HEK293 (cell line): ENCODE results near the gene MISP3.

Source experiments
- CTCF ChIA-PET: fragments of 350-600 bp; formaldehyde crosslinking; extraction: SDS; loops from one replicate; lab custom pipeline; 2021; ENCODE audit warnings: antibody characterized with exemption; lab: Yijun Ruan, JAX
- POLR2A ChIA-PET: fragments of 300-600 bp; formaldehyde crosslinking; extraction: SDS; loops from one replicate; lab custom pipeline; 2020; ENCODE audit warnings: antibody characterized with exemption, inconsistent platforms; lab: Yijun Ruan, JAX
- H3K27ac ChIP-seq: fragments of 200-500 bp; sonication (Bioruptor generic); 2 replicates; pipeline ENCODE4 v1.5.1; 2014; ENCODE audit warnings: low read depth, low read length, control low read depth, inconsistent platforms; ENCODE audit errors: extremely low read depth
- H3K36me3 ChIP-seq, 2 experiments: fragments of 200-500 bp in 1 of 2; sonication (Bioruptor generic) in 1 of 2; 1 replicate in 1 of 2; 2 replicates in 1 of 2; pipeline ENCODE4 v1.5.1; 2014 to 2017; ENCODE audit warnings: inconsistent platforms in 2 of 2, low read length in 2 of 2; ENCODE audit not compliant: control insufficient read depth in 2 of 2, insufficient read depth in 1 of 2
- H3K4me1 ChIP-seq: fragments of 200-500 bp; sonication (Bioruptor generic); 2 replicates; pipeline ENCODE4 v1.5.1; 2014; ENCODE audit warnings: mild to moderate bottlenecking, low read length, inconsistent platforms; ENCODE audit not compliant: control insufficient read depth, insufficient read depth
- H3K4me3 ChIP-seq: 2 replicates; pipeline ENCODE4 v1.5.1; 2011; ENCODE audit warnings: low read depth, mild to moderate bottlenecking, control low read depth, low read length, moderate library complexity
- H3K9me3 ChIP-seq: fragments of 200-500 bp; sonication (Bioruptor generic); 2 replicates; pipeline ENCODE4 v1.5.1; 2014; ENCODE audit warnings: low read depth, low read length, inconsistent platforms; ENCODE audit not compliant: control insufficient read depth, insufficient read depth
- CTCF ChIP-seq: fragments of 450-650 bp; formaldehyde crosslinking; IDR thresholded peaks from 2 replicates; pipeline ENCODE4 v1.5.1; 2016; ENCODE audit warnings: missing biosample characterization, missing genetic modification characterization
- GLI4 ChIP-seq: fragments of 450-650 bp; formaldehyde crosslinking; IDR thresholded peaks from 2 replicates; pipeline ENCODE4 v1.5.1; 2016; ENCODE audit warnings: missing biosample characterization, missing genetic modification characterization
- PATZ1 ChIP-seq: fragments of 450-650 bp; formaldehyde crosslinking; IDR thresholded peaks from 2 replicates; pipeline ENCODE4 v1.5.1; 2016; ENCODE audit warnings: missing biosample characterization, missing genetic modification characterization
- SALL2 ChIP-seq: fragments of 450-650 bp; formaldehyde crosslinking; IDR thresholded peaks from 2 replicates; pipeline ENCODE4 v1.5.0; 2017; ENCODE audit warnings: missing biosample characterization, mild to moderate bottlenecking, missing genetic modification characterization, borderline replicate concordance
- SCRT1 ChIP-seq: fragments of 450-650 bp; formaldehyde crosslinking; IDR thresholded peaks from 2 replicates; pipeline ENCODE4 v1.5.1; 2016; ENCODE audit warnings: missing biosample characterization, missing genetic modification characterization, borderline replicate concordance
- ZEB2 ChIP-seq: fragments of 450-650 bp; formaldehyde crosslinking; IDR thresholded peaks from 2 replicates; pipeline ENCODE4 v1.5.1; 2016; ENCODE audit warnings: missing biosample characterization, missing genetic modification characterization
- ZFP37 ChIP-seq: fragments of 450-650 bp; formaldehyde crosslinking; IDR thresholded peaks from 2 replicates; pipeline ENCODE4 v1.5.1; 2016; ENCODE audit warnings: missing biosample characterization, missing genetic modification characterization
- ZNF16 ChIP-seq: fragments of 450-650 bp; formaldehyde crosslinking; IDR thresholded peaks from 2 replicates; pipeline ENCODE4 v1.5.1; 2016; ENCODE audit warnings: low read depth, missing biosample characterization, missing genetic modification characterization
- ZNF2 ChIP-seq: fragments of 450-650 bp; formaldehyde crosslinking; IDR thresholded peaks from 2 replicates; pipeline ENCODE4 v1.5.1; 2016; ENCODE audit warnings: missing biosample characterization, missing genetic modification characterization
- ZNF324 ChIP-seq: fragments of 450-650 bp; formaldehyde crosslinking; IDR thresholded peaks from 2 replicates; pipeline ENCODE4 v1.5.1; 2016; ENCODE audit warnings: missing biosample characterization, missing genetic modification characterization
- ZNF354C ChIP-seq: fragments of 450-650 bp; formaldehyde crosslinking; IDR thresholded peaks from 2 replicates; pipeline ENCODE4 v1.5.1; 2016; ENCODE audit warnings: missing biosample characterization, missing genetic modification characterization, low read depth, borderline replicate concordance
- ZNF366 ChIP-seq: fragments of 450-650 bp; formaldehyde crosslinking; conservative IDR thresholded peaks from 2 replicates; pipeline ENCODE4 v1.5.1; 2016; ENCODE audit warnings: missing biosample characterization, missing genetic modification characterization
- ZNF37A ChIP-seq: fragments of 450-650 bp; IDR thresholded peaks from 2 replicates; pipeline ENCODE4 v1.5.1; 2018; ENCODE audit warnings: missing biosample characterization, missing genetic modification characterization
- ZNF449 ChIP-seq: fragments of 450-650 bp; formaldehyde crosslinking; IDR thresholded peaks from 2 replicates; pipeline ENCODE4 v1.5.1; 2017; ENCODE audit warnings: missing biosample characterization, mild to moderate bottlenecking, missing genetic modification characterization, moderate library complexity
- ZNF544 ChIP-seq: fragments of 450-650 bp; formaldehyde crosslinking; IDR thresholded peaks from 2 replicates; pipeline ENCODE4 v1.5.0; 2017; ENCODE audit warnings: missing biosample characterization, missing genetic modification characterization
- ZNF654 ChIP-seq: fragments of 450-650 bp; formaldehyde crosslinking; IDR thresholded peaks from 2 replicates; pipeline ENCODE4 v1.5.1; 2016; ENCODE audit warnings: low read depth, missing biosample characterization, missing genetic modification characterization
- ZSCAN23 ChIP-seq: fragments of 450-650 bp; formaldehyde crosslinking; IDR thresholded peaks from 2 replicates; pipeline ENCODE4 v1.5.1; 2016; ENCODE audit warnings: missing biosample characterization, missing genetic modification characterization

MISP3 gene

GRCh38 chr19:14113762-14114414 lies 41.3 kb downstream of the MISP3 start:
- Histone ChIP-seq H3K4me1 (peaks cover 11% of the 10 kb centered on the region), H3K27ac (no peak overlapping the region), H3K9me3 (no peaks in the 10 kb centered on the region), H3K36me3 (peaks cover 0 to 3% of the 10 kb centered on the region in 2 experiments; a peak in 2 of 3 replicates), H3K4me3 (no peak overlapping the region)
- CTCF ChIA-PET = interaction anchor here (0.6 to 3.5 kb wide), 9 partner anchors 20 to 412 kb away, joined by 3 to 26 read pairs (median 4); partner anchors contain the start of genes ASF1B and DCAF15
- POLR2A ChIA-PET = interaction anchor here (0.5 to 5.7 kb wide), 2 partner anchors 22 to 245 kb away, joined by 4 to 45 read pairs; partner anchors contain the start of gene ASF1B
- TF ChIP-seq SCRT1 (tag by site-specific recombination) (no peak), SALL2 (no peak), ZNF37A (tag by site-specific recombination) (no peak), ZEB2 (tag by site-specific recombination) (no peak), CTCF (tag by site-specific recombination) (peak; percentile 51; the same call in 1 of the 2 replicates), ZFP37 (tag by site-specific recombination) (no peak), GLI4 (tag by site-specific recombination) (no peak)

GRCh38 chr19:14114439-14114838 lies 41.9 kb downstream of the MISP3 start:
- H3K27ac ChIP-seq = no peak overlapping the region
- CTCF ChIA-PET = interaction anchor here (0.6 to 3.5 kb wide), 10 partner anchors 21 to 411 kb away, joined by 3 to 26 read pairs (median 4); partner anchors contain the start of genes ASF1B and DCAF15
- no peak for TF ChIP-seq PATZ1
- TF ChIP-seq ZNF544 = no peak
- TF ChIP-seq ZNF2 (tag by site-specific recombination) = no peak
- no peak for TF ChIP-seq ZNF654 (tag by site-specific recombination)
- no peak for TF ChIP-seq ZNF354C (tag by site-specific recombination)
- peaks cover 0 to 3% of the 10 kb centered on the region in 2 experiments; a peak in 2 of 3 replicates for H3K36me3 ChIP-seq
- no peaks in the 10 kb centered on the region for H3K9me3 ChIP-seq
- no peak overlapping the region for H3K4me3 ChIP-seq
- POLR2A ChIA-PET = interaction anchor here (5.7 kb wide), 1 partner anchor 22 kb away, joined by 45 read pairs; the partner anchor contains the start of gene ASF1B
- peaks cover 11% of the 10 kb centered on the region for H3K4me1 ChIP-seq

GRCh38 chr19:14114854-14115253 lies 42.3 kb downstream of the MISP3 start:
- POLR2A ChIA-PET = interaction anchor here (5.7 kb wide), 1 partner anchor 21 kb away, joined by 45 read pairs; the partner anchor contains the start of gene ASF1B
- Histone ChIP-seq H3K4me3 (no peak overlapping the region), H3K9me3 (no peaks in the 10 kb centered on the region), H3K27ac (no peak overlapping the region), H3K36me3 (peaks cover 0 to 7% of the 10 kb centered on the region in 2 experiments; a peak in 2 of 3 replicates), H3K4me1 (peaks cover 11% of the 10 kb centered on the region)
- CTCF ChIA-PET = interaction anchor here (0.7 to 3.5 kb wide), 7 partner anchors 21 to 411 kb away, joined by 3 to 26 read pairs (median 4); partner anchors contain the start of gene ASF1B
- no peak for TF ChIP-seq ZNF324 (tag by site-specific recombination)
- no peak for TF ChIP-seq ZNF366
- TF ChIP-seq GLI4 (tag by site-specific recombination) = no peak
- TF ChIP-seq CTCF (tag by site-specific recombination) = peak; percentile 33; the same call in 1 of the 2 replicates
- TF ChIP-seq ZNF449 (tag by site-specific recombination) = no peak
- no peak for TF ChIP-seq ZNF16 (tag by site-specific recombination)
- TF ChIP-seq ZSCAN23 (tag by site-specific recombination) = no peak
